MM.1S (cell line): ENCODE measurements around the gene CUL2.
"Not testable (repeated sequence)": the region's sequence is repeated elsewhere in the genome, so short reads cannot be mapped to it uniquely, and the experiment has no call there.

ENCODE experiments used
- CTCF ChIP-seq: fragments of 300-600 bp; sonication (generic); IDR thresholded peaks from 2 replicates; pipeline ENCODE4 v1.5.1; 2016; ENCODE audit warnings: antibody characterized with exemption, low read length, mixed read lengths
- EZH2 ChIP-seq: fragments of 300-600 bp; sonication (generic); optimal IDR thresholded peaks from 2 replicates; pipeline ENCODE3; 2017; ENCODE audit warnings: low read depth, mild to moderate bottlenecking, antibody characterized with exemption, low read length, mixed read lengths

- not testable (repeated sequence) for TF ChIP-seq EZH2, CTCF
Measured at GRCh38 chr10:34973121-34973520, 117.0 kb downstream of the CUL2 start.
